Neural progenitor cell (in vitro differentiated cells): Measurements from ENCODE around the gene TP73. TPM values are rescaled to one million over a fixed set of nuclear protein-coding genes. Genes with fewer than 3 reads are reported as not detected.
A peak's percentile ranks its signal among the peaks of the same experiment; 100 is the strongest.

Source experiments
- DNase-seq: peaks from one replicate; pipeline ENCODE4 v3.0.0-alpha.2; 2016; ENCODE audit warnings: low spot score
- H2AFZ ChIP-seq: fragments of 200-600 bp; sonication (generic); replicated peaks from 2 replicates; pipeline ENCODE4 v1.6.1; 2016; ENCODE audit warnings: antibody characterized with exemption
- H3F3A ChIP-seq: fragments of 200-600 bp; sonication (generic); 2 replicates; pipeline ENCODE4 v1.6.1; 2016; ENCODE audit warnings: antibody characterized with exemption, low read depth
- H3K27ac ChIP-seq: fragments of 200-600 bp; sonication (generic); 2 replicates; pipeline ENCODE4 v1.5.1; 2016; ENCODE audit warnings: mild to moderate bottlenecking
- H3K27me3 ChIP-seq: fragments of 200-600 bp; sonication (generic); 2 replicates; pipeline ENCODE4 v1.6.1; 2016; ENCODE audit warnings: mild to moderate bottlenecking, moderate library complexity
- H3K36me3 ChIP-seq: fragments of 200-600 bp; sonication (generic); 2 replicates; pipeline ENCODE4 v1.5.1; 2016
- H3K4me1 ChIP-seq: fragments of 200-600 bp; sonication (generic); 2 replicates; pipeline ENCODE4 v1.6.1; 2016; ENCODE audit warnings: mixed run types
- H3K4me2 ChIP-seq: fragments of 200-600 bp; sonication (generic); 2 replicates; pipeline ENCODE4 v1.6.1; 2016
- H3K4me3 ChIP-seq: fragments of 200-600 bp; sonication (generic); 2 replicates; pipeline ENCODE4 v1.5.1; 2016
- H3K79me2 ChIP-seq: fragments of 200-600 bp; sonication (generic); 2 replicates; pipeline ENCODE4 v1.6.1; 2016; ENCODE audit warnings: low read depth
- H3K9ac ChIP-seq: fragments of 200-600 bp; sonication (generic); 2 replicates; pipeline ENCODE4 v1.6.1; 2016
- H3K9me3 ChIP-seq: fragments of 200-600 bp; sonication (generic); 2 replicates; pipeline ENCODE4 v1.5.1; 2016; ENCODE audit warnings: low read depth
- H4K20me1 ChIP-seq: fragments of 200-600 bp; sonication (generic); 2 replicates; pipeline ENCODE4 v1.6.1; 2016; ENCODE audit warnings: low read depth
- H3K27ac Mint-ChIP-seq: 3 replicates; pipeline ENCODE4 v1.8.0; 2021; ENCODE audit warnings: mixed read lengths
- H3K27me3 Mint-ChIP-seq: 2 replicates; pipeline ENCODE4 v1.8.0; 2022; ENCODE audit warnings: low read depth, mild to moderate bottlenecking, inconsistent platforms, moderate library complexity, mixed read lengths; ENCODE audit not compliant: insufficient read depth
- H3K36me3 Mint-ChIP-seq: 3 replicates; pipeline ENCODE4 v1.8.0; 2021; ENCODE audit warnings: mixed read lengths
- H3K4me1 Mint-ChIP-seq: 3 replicates; pipeline ENCODE4 v1.8.0; 2021; ENCODE audit warnings: mixed read lengths
- H3K4me3 Mint-ChIP-seq: 3 replicates; pipeline ENCODE4 v1.8.0; 2021; ENCODE audit warnings: mild to moderate bottlenecking, moderate library complexity, mixed read lengths
- H3K9me3 Mint-ChIP-seq: 3 replicates; pipeline ENCODE4 v1.8.0; 2020; ENCODE audit warnings: mixed read lengths
- EZH2 ChIP-seq: fragments of 200-600 bp; sonication (generic); IDR thresholded peaks from 2 replicates; pipeline ENCODE4 v1.6.1; 2017; ENCODE audit warnings: antibody characterized with exemption, mild to moderate bottlenecking, moderate library complexity
- EZH2phosphoT487 ChIP-seq: fragments of 200-600 bp; sonication (generic); IDR thresholded peaks from 2 replicates; pipeline ENCODE4 v1.6.1; 2017; ENCODE audit warnings: antibody characterized with exemption
- total RNA-seq: library from RNA; depleted of rRNA; stranded (reverse); fragments of >200 nt; gene quantifications from 2 replicates; pipeline ENCODE4 v1.2.3, GENCODE V29; 2015; ENCODE audit warnings: low replicate concordance
- TF ChIP-seq, protein P1 (sequence below): fragments of 200-600 bp; sonication (generic); IDR thresholded peaks from 2 replicates; pipeline ENCODE4 v1.5.1; 2017; ENCODE audit warnings: antibody characterized with exemption, mild to moderate bottlenecking

Gene TP73
- total RNA-seq, 1 donor from 2014 or later: not detected

DNA sequence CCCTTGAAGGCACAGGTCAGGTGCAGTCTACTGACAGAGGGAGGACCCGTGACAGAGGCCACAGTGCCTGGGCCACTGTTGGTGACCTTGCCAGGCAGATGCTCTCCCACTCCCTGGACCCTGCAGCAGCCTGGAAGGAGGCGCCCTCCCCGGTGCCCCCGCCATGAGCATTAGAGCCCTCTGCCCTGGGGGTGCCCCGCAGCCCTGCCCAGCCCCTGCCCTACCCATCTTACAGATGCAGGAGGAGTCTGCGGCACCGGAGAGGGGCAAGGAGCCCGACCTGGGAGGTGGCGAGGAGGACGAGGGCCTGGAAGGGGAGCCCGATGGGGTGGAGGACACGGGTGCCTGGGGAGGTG is 110.5 kb downstream of the TP73 start:
- no peak for DNase-seq
- H3K9me3 ChIP-seq: no peaks in the 10 kb centered on the region
- peaks cover 11% of the 10 kb centered on the region for H3K27me3 Mint-ChIP-seq
- no peak overlapping the region for H2AFZ ChIP-seq
- peaks cover 25% of the 10 kb centered on the region for H3K9me3 Mint-ChIP-seq
- H3K36me3 ChIP-seq: no peaks in the 10 kb centered on the region
- H3K36me3 Mint-ChIP-seq: no peaks in the 10 kb centered on the region
- no peaks in the 10 kb centered on the region for H3F3A ChIP-seq
- peaks cover 22% of the 10 kb centered on the region for H3K27me3 ChIP-seq
- no peak overlapping the region for H3K4me2 ChIP-seq
- H3K27ac Mint-ChIP-seq: no peak overlapping the region
- H3K4me3 ChIP-seq: no peak overlapping the region
- H3K4me3 Mint-ChIP-seq: no peak overlapping the region
- no peak overlapping the region for H3K9ac ChIP-seq
- H3K27ac ChIP-seq: no peak overlapping the region
- H4K20me1 ChIP-seq: no peaks in the 10 kb centered on the region
- H3K4me1 Mint-ChIP-seq: no peaks in the 10 kb centered on the region
- no peaks in the 10 kb centered on the region for H3K79me2 ChIP-seq
- TF ChIP-seq, protein P1, sequence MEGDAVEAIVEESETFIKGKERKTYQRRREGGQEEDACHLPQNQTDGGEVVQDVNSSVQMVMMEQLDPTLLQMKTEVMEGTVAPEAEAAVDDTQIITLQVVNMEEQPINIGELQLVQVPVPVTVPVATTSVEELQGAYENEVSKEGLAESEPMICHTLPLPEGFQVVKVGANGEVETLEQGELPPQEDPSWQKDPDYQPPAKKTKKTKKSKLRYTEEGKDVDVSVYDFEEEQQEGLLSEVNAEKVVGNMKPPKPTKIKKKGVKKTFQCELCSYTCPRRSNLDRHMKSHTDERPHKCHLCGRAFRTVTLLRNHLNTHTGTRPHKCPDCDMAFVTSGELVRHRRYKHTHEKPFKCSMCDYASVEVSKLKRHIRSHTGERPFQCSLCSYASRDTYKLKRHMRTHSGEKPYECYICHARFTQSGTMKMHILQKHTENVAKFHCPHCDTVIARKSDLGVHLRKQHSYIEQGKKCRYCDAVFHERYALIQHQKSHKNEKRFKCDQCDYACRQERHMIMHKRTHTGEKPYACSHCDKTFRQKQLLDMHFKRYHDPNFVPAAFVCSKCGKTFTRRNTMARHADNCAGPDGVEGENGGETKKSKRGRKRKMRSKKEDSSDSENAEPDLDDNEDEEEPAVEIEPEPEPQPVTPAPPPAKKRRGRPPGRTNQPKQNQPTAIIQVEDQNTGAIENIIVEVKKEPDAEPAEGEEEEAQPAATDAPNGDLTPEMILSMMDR: no peak
- TF ChIP-seq EZH2phosphoT487 (no peak), EZH2 (no peak)
- no peaks in the 10 kb centered on the region for H3K4me1 ChIP-seq

DNA sequence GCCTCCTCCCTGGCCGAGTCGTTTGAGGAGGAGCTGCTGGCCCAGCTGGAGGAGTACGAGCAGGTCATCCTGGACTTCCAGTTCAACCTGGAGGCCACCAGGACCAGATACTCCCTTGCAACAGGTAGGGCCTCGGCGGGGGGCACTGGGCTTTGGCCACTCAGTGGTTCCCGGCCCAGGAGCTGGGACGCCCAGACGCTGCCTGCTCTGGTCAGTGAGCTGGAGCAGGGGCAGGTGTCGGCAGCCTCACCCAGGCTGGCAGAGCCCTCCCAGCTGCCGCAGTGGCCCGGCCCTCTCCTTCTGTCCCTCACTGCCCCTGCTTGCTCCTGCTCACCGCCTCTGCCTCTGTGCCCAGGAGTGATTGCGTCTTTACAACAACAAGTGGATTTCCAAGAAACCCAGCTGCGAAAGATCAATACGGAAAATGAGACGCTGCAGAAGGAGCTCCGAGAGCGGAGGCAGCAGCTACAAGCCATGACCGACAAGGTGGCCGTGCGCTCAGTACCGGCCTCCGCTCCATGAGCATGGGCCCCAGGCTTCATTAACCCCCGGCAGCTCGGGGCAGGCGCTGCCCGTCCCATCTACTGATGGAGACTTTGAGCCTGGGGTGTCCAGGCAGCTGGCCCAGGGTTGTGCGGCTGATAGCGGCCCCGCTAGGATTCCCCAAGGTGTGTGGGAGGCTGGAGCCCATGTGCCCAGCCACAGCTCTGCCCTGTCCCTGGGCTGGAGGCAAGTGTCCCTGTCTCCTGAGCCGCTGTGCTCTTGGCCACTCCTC is 111.2 kb downstream of the TP73 start:
- no peaks in the 10 kb centered on the region for H4K20me1 ChIP-seq
- H3K9me3 ChIP-seq: no peaks in the 10 kb centered on the region
- peaks cover 22% of the 10 kb centered on the region for H3K27me3 ChIP-seq
- no peaks in the 10 kb centered on the region for H3F3A ChIP-seq
- H3K4me1 Mint-ChIP-seq: no peaks in the 10 kb centered on the region
- H3K9me3 Mint-ChIP-seq: peaks cover 26% of the 10 kb centered on the region
- TF ChIP-seq EZH2phosphoT487 (no peak), EZH2 (no peak)
- TF ChIP-seq, protein P1: no peak
- H3K27me3 Mint-ChIP-seq: peaks cover 11% of the 10 kb centered on the region
- H3K4me3 Mint-ChIP-seq: no peak overlapping the region
- H3K4me1 ChIP-seq: no peaks in the 10 kb centered on the region
- no peak for DNase-seq
- H3K27ac ChIP-seq: no peak overlapping the region
- H3K4me2 ChIP-seq: no peak overlapping the region
- no peak overlapping the region for H3K4me3 ChIP-seq
- H3K36me3 Mint-ChIP-seq: no peaks in the 10 kb centered on the region
- H3K79me2 ChIP-seq: no peaks in the 10 kb centered on the region
- H3K36me3 ChIP-seq: no peaks in the 10 kb centered on the region
- peak overlapping the region; percentile 66 for H3K27ac Mint-ChIP-seq
- no peak overlapping the region for H2AFZ ChIP-seq
- H3K9ac ChIP-seq: no peak overlapping the region

DNA sequence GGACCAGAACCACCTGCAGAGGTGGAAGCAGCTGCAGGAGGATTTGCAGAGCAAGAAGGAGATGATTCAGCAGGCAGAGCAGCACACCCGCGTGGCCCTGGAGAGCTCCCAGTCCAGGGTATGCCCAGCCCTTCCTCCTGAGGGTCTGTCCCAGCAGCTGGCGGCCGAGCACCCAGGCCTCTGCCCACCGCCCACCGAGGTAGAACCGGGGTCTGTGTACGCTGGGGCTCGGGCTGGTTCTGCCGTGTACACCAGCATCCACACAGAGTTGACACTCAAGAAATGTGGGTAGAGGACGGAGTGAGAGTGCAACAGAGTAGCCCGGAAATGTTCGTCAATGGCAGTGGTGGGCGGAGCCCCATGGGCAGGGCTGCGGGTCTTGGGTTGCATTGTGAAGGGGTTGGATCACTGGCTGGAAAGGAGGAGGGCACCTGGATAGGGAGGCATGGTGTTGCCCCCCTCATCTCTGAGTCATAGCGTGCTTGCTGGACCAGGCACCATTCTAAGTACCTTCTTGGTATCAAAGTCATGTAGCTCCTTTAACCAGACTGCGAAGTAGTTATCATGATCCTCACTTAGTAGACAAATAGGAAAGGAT is 115.1 kb downstream of the TP73 start:
- no peak for TF ChIP-seq EZH2
- TF ChIP-seq, protein P1: no peak
- no peak for TF ChIP-seq EZH2phosphoT487
- Mint-ChIP-seq H3K4me1 (peaks cover 14% of the 10 kb centered on the region), H3K27me3 (peaks cover 8% of the 10 kb centered on the region), H3K27ac (peak overlapping the region; percentile 46), H3K4me3 (no peak overlapping the region), H3K9me3 (peaks cover 15% of the 10 kb centered on the region), H3K36me3 (no peaks in the 10 kb centered on the region)
- Histone ChIP-seq H3K4me2 (no peak overlapping the region), H3F3A (no peaks in the 10 kb centered on the region), H3K4me1 (no peaks in the 10 kb centered on the region), H3K27me3 (peaks cover 16% of the 10 kb centered on the region), H3K9me3 (no peaks in the 10 kb centered on the region), H3K79me2 (no peaks in the 10 kb centered on the region), H3K27ac (no peak overlapping the region), H3K4me3 (no peak overlapping the region), H4K20me1 (no peaks in the 10 kb centered on the region), H2AFZ (no peak overlapping the region), H3K36me3 (no peaks in the 10 kb centered on the region), H3K9ac (no peak overlapping the region)
- DNase-seq: no peak
